NCI-H82 treated with DMSO at 0.1 percent for 48 hours (cell line): ENCODE results near the gene EHBP1.

Source experiments
- DNase-seq: peaks from one replicate; lab custom pipeline; 2025; ENCODE audit not compliant: unreplicated experiment; lab: John Stamatoyannopoulos, UW

Gene EHBP1

GRCh38 chr2:62775367-62775668, 69.8 kb downstream of the EHBP1 start:
- DNase-seq: no peak

GRCh38 chr2:62783679-62784078, 78.2 kb downstream of the EHBP1 start:
- DNase-seq: no peak

GRCh38 chr2:62784341-62784740, 78.8 kb downstream of the EHBP1 start:
- DNase-seq: no peak

GRCh38 chr2:62785216-62785615, 79.7 kb downstream of the EHBP1 start:
- DNase-seq: no peak

GRCh38 chr2:62785810-62786597, 80.5 kb downstream of the EHBP1 start:
- no peak for DNase-seq

GRCh38 chr2:62787386-62787785, 81.9 kb downstream of the EHBP1 start:
- peak; percentile 21 for DNase-seq

- DNase-seq: no peak
Measured at GRCh38 chr2:62789518-62789917, 84.0 kb downstream of the EHBP1 start.

GRCh38 chr2:62789918-62790317, 84.4 kb downstream of the EHBP1 start:
- DNase-seq: no peak

GRCh38 chr2:62792408-62792807, 86.9 kb downstream of the EHBP1 start:
- no peak for DNase-seq

GRCh38 chr2:62793213-62793612, 87.7 kb downstream of the EHBP1 start:
- no peak for DNase-seq

GRCh38 chr2:62794791-62795190, 89.3 kb downstream of the EHBP1 start:
- no peak for DNase-seq

GRCh38 chr2:62795341-62795740, 89.8 kb downstream of the EHBP1 start:
- no peak for DNase-seq

GRCh38 chr2:62797107-62797506, 91.6 kb downstream of the EHBP1 start:
- DNase-seq: no peak

GRCh38 chr2:62800618-62801017, 95.1 kb downstream of the EHBP1 start:
- no peak for DNase-seq

GRCh38 chr2:62801110-62801509, 95.6 kb downstream of the EHBP1 start:
- no peak for DNase-seq

- no peak for DNase-seq
Measured at GRCh38 chr2:62801814-62802523, 96.5 kb downstream of the EHBP1 start.

GRCh38 chr2:62803961-62804360, 98.4 kb downstream of the EHBP1 start:
- no peak for DNase-seq

- no peak for DNase-seq
Measured at GRCh38 chr2:62806231-62806630, 100.7 kb downstream of the EHBP1 start.

- DNase-seq: no peak
Measured at GRCh38 chr2:62808554-62808953, 103.0 kb downstream of the EHBP1 start.

- no peak for DNase-seq
Measured at GRCh38 chr2:62811086-62811485, 105.6 kb downstream of the EHBP1 start.

GRCh38 chr2:62811972-62812371, 106.5 kb downstream of the EHBP1 start:
- DNase-seq: no peak

GRCh38 chr2:62812921-62813825, 107.7 kb downstream of the EHBP1 start:
- DNase-seq: no peak
